Peyer's patch (tissue), 4 donors: ENCODE measurements around the gene SHCBP1L. TPM values are rescaled to one million over a fixed set of nuclear protein-coding genes. Genes with fewer than 3 reads are reported as not detected.
A peak's percentile ranks its signal among the peaks of the same experiment; 100 is the strongest.

Experiments
- DNase-seq, 3 donors: peaks; one replicate each; pipeline ENCODE4 v3.0.0-alpha.2; 2017 to 2019
- H3K27ac ChIP-seq, 4 donors: fragments of 200-600 bp; sonication (generic); one replicate each; pipeline ENCODE4 v1.5.1; 2016 to 2019
- H3K27me3 ChIP-seq, 2 donors: fragments of 200-600 bp; sonication (generic); one replicate each; pipeline ENCODE4 v1.5.1; 2019
- H3K36me3 ChIP-seq, 3 donors: fragments of 200-600 bp; sonication (generic); one replicate each; pipeline ENCODE4 v1.5.1; 2016 to 2019
- H3K4me1 ChIP-seq, 4 donors: fragments of 200-600 bp; sonication (generic); one replicate each; pipeline ENCODE4 v1.5.1; 2016 to 2019
- H3K4me3 ChIP-seq, 4 donors: fragments of 200-600 bp; sonication (generic); 1 replicate in 3 of 4; 2 replicates in 1 of 4; pipeline ENCODE4 v1.5.1; 2016 to 2019; ENCODE audit warnings: mild to moderate bottlenecking in 1 of 4
- H3K9me3 ChIP-seq, 4 donors: fragments of 200-600 bp; sonication (generic); one replicate each; pipeline ENCODE4 v1.5.1; 2016 to 2019; ENCODE audit warnings: mild to moderate bottlenecking in 1 of 4
- CTCF ChIP-seq, 6 experiments: fragments of 450-650 bp in 4 of 6; fragments of 200-600 bp in 2 of 6; sonication (generic) in 1 of 6; IDR thresholded peaks; one replicate each; pipeline ENCODE4 v1.5.1; 2017 to 2019; ENCODE audit warnings: antibody characterized with exemption in 6 of 6, mild to moderate bottlenecking in 3 of 6, moderate library complexity in 1 of 6
- POLR2A ChIP-seq, 2 donors: fragments of 450-650 bp; IDR thresholded peaks; one replicate each; pipeline ENCODE4 v1.5.1; 2017; ENCODE audit warnings: antibody characterized with exemption in 2 of 2, mild to moderate bottlenecking in 2 of 2, moderate library complexity in 2 of 2
- total RNA-seq, 4 donors: library from RNA; depleted of rRNA; stranded (reverse); fragments of >200 nt; gene quantifications; one replicate each; pipeline ENCODE4 v1.1.0, GENCODE V29; 2016

Gene SHCBP1L
- total RNA-seq, 4 donors from 2014 or later = not detected

GRCh38 chr1:182962554-182963115, 9.7 kb upstream of the SHCBP1L start:
- peak overlapping the region in 1 of 4 donors; percentile 62 for H3K27ac ChIP-seq
- H3K9me3 ChIP-seq = no peaks in the 10 kb centered on the region
- no peaks in the 10 kb centered on the region for H3K36me3 ChIP-seq
- no peaks in the 10 kb centered on the region for H3K27me3 ChIP-seq
- H3K4me1 ChIP-seq = no peaks in the 10 kb centered on the region
- TF ChIP-seq CTCF (IDR thresholded peaks at IDR 0.05) = peak; percentile 54 to 95 (median 86)
- no peak for TF ChIP-seq POLR2A (IDR thresholded peaks at IDR 0.05)
- peak; percentile 39 to 87 (median 70) for DNase-seq
- peak overlapping the region in 1 of 4 donors; percentile 25 for H3K4me3 ChIP-seq

GRCh38 chr1:182960046-182960445, 7.1 kb upstream of the SHCBP1L start:
- no peak overlapping the region for H3K27ac ChIP-seq
- H3K4me3 ChIP-seq = no peak overlapping the region
- H3K27me3 ChIP-seq = no peaks in the 10 kb centered on the region
- no peaks in the 10 kb centered on the region for H3K9me3 ChIP-seq
- TF ChIP-seq POLR2A (IDR thresholded peaks at IDR 0.05) (no peak), CTCF (IDR thresholded peaks at IDR 0.05) (no peak)
- H3K4me1 ChIP-seq = no peaks in the 10 kb centered on the region
- no peaks in the 10 kb centered on the region for H3K36me3 ChIP-seq
- no peak for DNase-seq

- H3K9me3 ChIP-seq = no peaks in the 10 kb centered on the region
- H3K27ac ChIP-seq = no peak overlapping the region
- no peaks in the 10 kb centered on the region for H3K36me3 ChIP-seq
- H3K27me3 ChIP-seq = no peaks in the 10 kb centered on the region
- no peak for DNase-seq
- no peak overlapping the region for H3K4me3 ChIP-seq
- H3K4me1 ChIP-seq = peaks cover 0 to under 1% (median 0%) of the 10 kb centered on the region in 4 donors
- TF ChIP-seq POLR2A (IDR thresholded peaks at IDR 0.05) = no peak
- TF ChIP-seq CTCF (IDR thresholded peaks at IDR 0.05) = no peak
Measured at GRCh38 chr1:182957902-182958395, 5.0 kb upstream of the SHCBP1L start.

- H3K36me3 ChIP-seq = no peaks in the 10 kb centered on the region
- H3K9me3 ChIP-seq = no peaks in the 10 kb centered on the region
- TF ChIP-seq CTCF (IDR thresholded peaks at IDR 0.05) (no peak), POLR2A (IDR thresholded peaks at IDR 0.05) (no peak)
- H3K27ac ChIP-seq = no peak overlapping the region
- no peak overlapping the region for H3K4me3 ChIP-seq
- H3K27me3 ChIP-seq = no peaks in the 10 kb centered on the region
- DNase-seq = no peak
- peaks cover 0 to 6% (median 0%) of the 10 kb centered on the region in 4 donors for H3K4me1 ChIP-seq
Measured at GRCh38 chr1:182956708-182957365, 3.9 kb upstream of the SHCBP1L start.

- Histone ChIP-seq H3K4me3 (no peak overlapping the region), H3K9me3 (no peaks in the 10 kb centered on the region), H3K27me3 (no peaks in the 10 kb centered on the region), H3K4me1 (peaks cover 0 to 6% (median 0%) of the 10 kb centered on the region in 4 donors), H3K36me3 (no peaks in the 10 kb centered on the region), H3K27ac (no peak overlapping the region)
- TF ChIP-seq CTCF (IDR thresholded peaks at IDR 0.05) (no peak), POLR2A (IDR thresholded peaks at IDR 0.05) (no peak)
- DNase-seq = no peak
Measured at GRCh38 chr1:182955596-182956588, 2.9 kb upstream of the SHCBP1L start.
